GM23338 (cell line): Measurements from ENCODE around the gene ETV6. TPM values are rescaled to one million over a fixed set of nuclear protein-coding genes. Genes with fewer than 3 reads are reported as not detected.

Experiments used
- ATAC-seq: fragments of 200-7000 bp; cut with Tn5 transposase; 3 replicates; pipeline ENCODE4 v1.9.1; 2020
- DNase-seq: peaks from one replicate; pipeline ENCODE4 v3.0.0-alpha.2; 2015; ENCODE audit warnings: low spot score
- H2AFZ ChIP-seq: fragments of 200-600 bp; sonication (generic); 2 replicates; pipeline ENCODE4 v1.8.0; 2016; ENCODE audit warnings: antibody characterized with exemption, mild to moderate bottlenecking, moderate library complexity
- H3F3A ChIP-seq: fragments of 200-600 bp; sonication (generic); replicated peaks from 2 replicates; pipeline ENCODE4 v1.8.0; 2017; ENCODE audit warnings: antibody characterized with exemption, mixed run types, low read depth
- H3K27ac ChIP-seq: fragments of 200-600 bp; sonication (generic); 2 replicates; pipeline ENCODE4 v1.6.1; 2016; ENCODE audit warnings: low read depth
- H3K27me3 ChIP-seq: fragments of 200-600 bp; sonication (generic); 2 replicates; pipeline ENCODE4 v1.8.0; 2016; ENCODE audit warnings: mild to moderate bottlenecking, mixed run types, moderate library complexity; ENCODE audit not compliant: insufficient read depth
- H3K36me3 ChIP-seq: fragments of 200-600 bp; sonication (generic); 2 replicates; pipeline ENCODE4 v1.8.0; 2016; ENCODE audit warnings: mild to moderate bottlenecking; ENCODE audit not compliant: insufficient read depth
- H3K4me1 ChIP-seq: fragments of 200-600 bp; sonication (generic); 2 replicates; pipeline ENCODE4 v1.8.0; 2016; ENCODE audit warnings: mild to moderate bottlenecking, moderate library complexity; ENCODE audit not compliant: insufficient read depth
- H3K4me2 ChIP-seq: fragments of 200-600 bp; sonication (generic); 2 replicates; pipeline ENCODE4 v1.7.1; 2017; ENCODE audit warnings: mixed run types
- H3K4me3 ChIP-seq: fragments of 200-600 bp; sonication (generic); 2 replicates; pipeline ENCODE4 v1.6.1; 2016; ENCODE audit warnings: mixed run types
- H3K79me2 ChIP-seq: fragments of 200-600 bp; sonication (generic); replicated peaks from 2 replicates; pipeline ENCODE4 v1.8.0; 2017; ENCODE audit warnings: mild to moderate bottlenecking; ENCODE audit not compliant: insufficient read depth
- H3K9me2 ChIP-seq: fragments of 200-600 bp; sonication (generic); 2 replicates; pipeline ENCODE4 v1.8.0; 2017; ENCODE audit not compliant: insufficient read depth
- H4K20me1 ChIP-seq: fragments of 200-600 bp; sonication (generic); replicated peaks from 2 replicates; pipeline ENCODE4 v1.8.0; 2017; ENCODE audit warnings: mild to moderate bottlenecking; ENCODE audit not compliant: insufficient read depth
- H3K27ac Mint-ChIP-seq: 2 replicates; pipeline ENCODE4 v1.8.0; 2020; ENCODE audit warnings: inconsistent platforms, mild to moderate bottlenecking, moderate library complexity, mixed read lengths
- H3K27me3 Mint-ChIP-seq: 3 replicates; pipeline ENCODE4 v1.8.0; 2022; ENCODE audit warnings: low read depth, mild to moderate bottlenecking, moderate library complexity, mixed read lengths, inconsistent platforms; ENCODE audit not compliant: insufficient read depth, poor library complexity
- H3K36me3 Mint-ChIP-seq: 3 replicates; pipeline ENCODE4 v1.8.0; 2021; ENCODE audit warnings: low read depth, mild to moderate bottlenecking, inconsistent platforms, moderate library complexity, mixed read lengths
- H3K4me1 Mint-ChIP-seq: 3 replicates; pipeline ENCODE4 v1.8.0; 2020; ENCODE audit warnings: mild to moderate bottlenecking, inconsistent platforms, mixed read lengths
- H3K4me3 Mint-ChIP-seq: 3 replicates; pipeline ENCODE4 v1.8.0; 2021; ENCODE audit warnings: moderate library complexity, mild to moderate bottlenecking, inconsistent platforms, mixed read lengths
- H3K9me3 Mint-ChIP-seq: 3 replicates; pipeline ENCODE4 v1.8.0; 2020; ENCODE audit warnings: moderate library complexity, mild to moderate bottlenecking, inconsistent platforms, mixed read lengths
- CREB1 ChIP-seq: fragments of 250-450 bp; sonication (Bioruptor Pico); IDR thresholded peaks from 2 replicates; pipeline ENCODE4 v1.5.0; 2020; ENCODE audit warnings: low read depth, mild to moderate bottlenecking, moderate library complexity
- CTCF ChIP-seq, 2 experiments: fragments of 200-600 bp in 1 of 2; sonication (generic) in 1 of 2; conservative IDR thresholded peaks; 2 replicates each; pipeline versions ENCODE4 v1.5.1 to v1.6.1; 2016 to 2017; ENCODE audit warnings: antibody characterized with exemption in 2 of 2, low read depth in 2 of 2, mild to moderate bottlenecking in 2 of 2, moderate library complexity in 1 of 2
- ETS1 ChIP-seq: IDR thresholded peaks from 2 replicates; pipeline ENCODE4 v1.6.1; 2016; ENCODE audit warnings: antibody characterized with exemption
- EZH2 ChIP-seq: fragments of 200-600 bp; sonication (generic); IDR thresholded peaks from one replicate; pipeline ENCODE4 v1.8.0; 2017; ENCODE audit warnings: antibody characterized with exemption, mild to moderate bottlenecking, low read depth; ENCODE audit not compliant: unreplicated experiment
- EZH2phosphoT487 ChIP-seq: fragments of 200-600 bp; sonication (generic); IDR thresholded peaks from one replicate; pipeline ENCODE4 v1.8.1; 2018; ENCODE audit warnings: antibody characterized with exemption; ENCODE audit not compliant: unreplicated experiment
- JUNB ChIP-seq: IDR thresholded peaks from one replicate; pipeline ENCODE4 v1.6.1; 2016; ENCODE audit warnings: antibody characterized with exemption; ENCODE audit not compliant: unreplicated experiment
- NANOG ChIP-seq: IDR thresholded peaks from 2 replicates; pipeline ENCODE4 v1.6.1; 2016; ENCODE audit warnings: antibody characterized with exemption, borderline replicate concordance
- POLR2AphosphoS5 ChIP-seq: IDR thresholded peaks from 2 replicates; pipeline ENCODE4 v1.6.1; 2016; ENCODE audit warnings: antibody characterized with exemption, low read depth
- REST ChIP-seq: IDR thresholded peaks from one replicate; pipeline ENCODE4 v1.6.1; 2018; ENCODE audit warnings: antibody characterized with exemption; ENCODE audit not compliant: unreplicated experiment
- STAT1 ChIP-seq: IDR thresholded peaks from one replicate; pipeline ENCODE4 v1.6.1; 2016; ENCODE audit warnings: antibody characterized with exemption; ENCODE audit not compliant: unreplicated experiment
- ZNF114 ChIP-seq: fragments of 250-450 bp; sonication (Bioruptor Pico); IDR thresholded peaks from 2 replicates; pipeline ENCODE4 v1.5.0; 2020; ENCODE audit warnings: mild to moderate bottlenecking, moderate library complexity
- ZNF331 ChIP-seq: fragments of 250-450 bp; sonication (Bioruptor Pico); IDR thresholded peaks from 2 replicates; pipeline ENCODE4 v1.5.0; 2020; ENCODE audit warnings: low read depth, mild to moderate bottlenecking, moderate library complexity
- ZNF462 ChIP-seq: fragments of 250-450 bp; sonication (Bioruptor Pico); IDR thresholded peaks from 2 replicates; pipeline ENCODE4 v1.5.0; 2020; ENCODE audit warnings: mild to moderate bottlenecking, moderate library complexity
- polyA plus RNA-seq: library from polyadenylated mRNA; unstranded; fragments of >200 nt; fragmentation: Nextera tagmentation; extraction: Ambion mirVana; gene quantifications from 2 replicates; pipeline ENCODE4 v1.2.1, GENCODE V29; 2016
- total RNA-seq: library from RNA; depleted of rRNA; stranded (reverse); fragments of >200 nt; shearing (Covaris generic); gene quantifications from 2 replicates; pipeline ENCODE4 v1.2.3, GENCODE V29; 2014

The ETV6 gene
- total and polyA plus RNA-seq, 2 experiments from 2014 or later: 7.5 to 15.1 TPM

GRCh38 chr12:11718105-11718504 is 68.6 kb downstream of the ETV6 start:
- Histone ChIP-seq H3K79me2 (peaks cover 5% of the 10 kb centered on the region; the same call in 1 of the 2 replicates), H3F3A (no peaks in the 10 kb centered on the region), H3K27ac (no peak overlapping the region), H3K9me2 (no peaks in the 10 kb centered on the region), H3K36me3 (no peaks in the 10 kb centered on the region), H3K4me1 (peaks cover 24% of the 10 kb centered on the region), H4K20me1 (no peaks in the 10 kb centered on the region), H3K4me2 (no peak overlapping the region), H3K27me3 (no peaks in the 10 kb centered on the region), H2AFZ (no peak overlapping the region), H3K4me3 (no peak overlapping the region)
- Mint-ChIP-seq H3K4me3 (no peak overlapping the region; the same call in 2 of the 3 replicates), H3K27me3 (peaks cover 11% of the 10 kb centered on the region), H3K9me3 (no peaks in the 10 kb centered on the region), H3K4me1 (peaks cover 32% of the 10 kb centered on the region), H3K27ac (peak overlapping the region; percentile 39), H3K36me3 (no peaks in the 10 kb centered on the region; the same call in 2 of the 3 replicates)
- TF ChIP-seq JUNB (no peak), EZH2 (no peak), ZNF331 (CRISPR knock-in tag) (no peak), POLR2AphosphoS5 (no peak), CREB1 (CRISPR knock-in tag) (no peak), ZNF462 (CRISPR knock-in tag) (no peak), ETS1 (no peak), EZH2phosphoT487 (no peak), STAT1 (no peak), CTCF (conservative IDR thresholded peaks at IDR 0.05; ENCODE audit: low read depth in 2 of 2) (no peak), NANOG (no peak), ZNF114 (CRISPR knock-in tag) (no peak), REST (no peak)
- ATAC-seq (no peak), DNase-seq (no peak)
